Stimulated activated CD4-positive, alpha-beta T cell treated with anti-CD3 and anti-CD28 coated beads, Interleukin-12 subunit alpha, Interleukin-12 subunit beta, amount 100 ng/mL, for 48 hours (primary cell): ENCODE data around the gene SRBD1.

Experiments used
- DNase-seq, 3 donors: peaks; one replicate each; pipeline ENCODE4 v3.0.0-alpha.2; 2020; ENCODE audit warnings: low read depth in 2 of 3, low spot score in 1 of 3

Gene SRBD1

GRCh38 chr2:45602624-45603023 is 8.4 kb downstream of the SRBD1 start:
- DNase-seq: no peak

GRCh38 chr2:45598545-45598944 is 12.5 kb downstream of the SRBD1 start:
- DNase-seq: no peak

DNA sequence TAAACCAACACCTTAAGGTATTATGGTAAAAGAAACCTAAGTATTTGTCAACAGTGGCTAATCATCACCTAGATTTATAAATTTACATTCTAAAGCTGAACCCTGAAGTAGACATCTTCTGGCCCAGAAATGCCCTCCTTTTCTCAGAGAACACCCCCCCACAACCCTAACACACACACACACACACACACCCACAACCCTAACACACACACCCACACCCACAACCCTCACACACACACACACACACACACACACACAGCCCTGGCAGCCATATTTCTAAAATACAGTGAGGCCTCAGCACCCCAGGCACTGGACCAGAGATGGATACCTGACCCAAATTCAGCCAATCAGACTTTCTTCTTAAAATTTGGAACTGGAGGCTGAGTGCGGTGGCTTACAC is 14.3 kb downstream of the SRBD1 start:
- DNase-seq: no peak

DNA sequence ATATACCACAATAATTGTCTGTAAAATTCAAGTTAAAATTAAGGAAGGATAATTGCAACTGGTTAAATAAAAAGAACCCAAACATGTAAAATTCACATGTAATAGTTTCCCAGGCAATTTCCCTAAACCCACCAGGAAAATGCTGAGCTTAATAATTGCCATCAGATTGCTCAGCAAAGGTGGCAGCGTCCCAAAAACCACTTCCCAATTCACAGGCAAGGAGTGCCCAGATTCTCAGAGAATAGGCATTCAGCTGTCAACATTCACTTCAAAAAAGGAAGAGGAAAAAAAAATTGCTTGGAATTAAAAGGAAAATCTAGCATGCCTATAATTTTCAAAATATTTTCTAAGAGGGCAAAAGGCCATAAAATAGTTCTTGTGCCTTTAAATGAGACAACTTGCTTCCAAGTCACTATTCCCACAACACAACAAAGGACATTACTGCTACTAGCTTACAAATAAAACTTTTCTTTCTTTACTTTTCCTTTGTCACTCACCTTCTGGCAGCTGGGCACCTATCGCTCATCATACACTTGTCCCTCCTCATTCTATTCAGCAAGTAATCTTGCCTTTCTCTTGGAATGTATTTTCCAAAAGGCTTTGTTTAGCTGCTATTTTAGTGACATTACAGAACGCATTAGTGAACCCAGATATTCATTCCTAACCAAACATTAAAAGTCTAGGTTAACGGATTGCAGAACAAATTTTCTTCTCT is 15.2 kb downstream of the SRBD1 start:
- no peak for DNase-seq

- no peak for DNase-seq
Observed at GRCh38 chr2:45591073-45591472, 20.0 kb downstream of the SRBD1 start.

DNA sequence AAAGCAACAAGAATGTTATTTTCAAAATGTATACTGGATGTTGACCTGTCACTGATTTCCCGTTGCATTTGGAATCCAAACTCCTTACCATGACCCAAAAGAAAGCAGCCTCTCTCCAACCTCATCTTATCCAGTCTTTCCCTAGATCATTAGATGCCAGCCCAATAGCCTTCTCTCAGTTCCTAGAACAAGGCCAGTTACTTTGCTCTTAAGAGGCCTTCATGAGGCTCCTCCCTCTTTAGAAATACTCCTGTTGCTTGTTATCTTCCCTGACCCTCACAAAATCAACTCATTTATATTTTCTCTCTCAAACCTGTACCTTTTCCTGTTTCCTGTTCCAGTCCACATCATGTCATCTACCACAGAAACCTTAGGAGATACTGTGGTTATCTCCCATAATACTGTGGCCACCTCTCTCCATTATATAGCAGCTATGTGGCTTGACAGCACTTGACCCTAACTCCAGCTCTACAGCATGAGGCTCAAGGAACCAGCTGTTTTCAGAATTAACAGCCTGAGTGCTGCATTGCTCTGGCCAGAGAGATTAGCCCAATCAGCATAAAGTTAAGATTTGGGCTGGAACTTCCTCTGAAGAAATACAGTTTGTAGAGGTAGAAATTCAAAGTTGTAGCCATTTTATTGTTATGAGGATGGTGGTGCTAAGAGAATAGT is 22.8 kb downstream of the SRBD1 start:
- no peak for DNase-seq

- no peak for DNase-seq
Observed at GRCh38 chr2:45586600-45586999, 24.5 kb downstream of the SRBD1 start.

DNA sequence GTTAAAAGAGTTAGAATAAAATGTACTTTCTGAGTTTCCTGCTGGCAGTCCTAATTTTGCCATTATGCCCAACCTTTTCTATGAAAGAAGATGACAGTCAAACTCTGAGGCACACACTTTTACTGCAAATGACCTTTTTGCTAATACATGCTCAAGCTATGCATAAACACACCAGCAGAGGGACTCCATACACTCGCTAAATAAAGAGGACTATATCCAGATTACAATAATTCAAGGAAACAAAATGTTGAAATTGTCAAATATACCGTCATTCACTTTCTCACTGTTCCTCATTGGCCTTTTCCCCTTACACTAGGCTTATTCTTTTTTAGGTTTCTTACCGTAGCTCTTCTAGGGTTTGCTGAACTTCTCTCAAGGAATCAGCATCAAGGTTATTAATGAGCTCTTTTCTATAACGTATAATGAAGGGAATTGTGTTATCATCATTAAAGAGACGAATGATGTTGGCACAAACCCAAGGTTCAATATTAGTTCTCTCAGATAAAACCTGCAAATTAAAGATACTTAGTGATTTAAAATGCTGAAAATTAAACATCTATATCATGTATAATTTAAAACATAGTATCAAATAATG is 25.7 kb downstream of the SRBD1 start:
- no peak for DNase-seq

GRCh38 chr2:45583977-45584376 is 27.1 kb downstream of the SRBD1 start:
- no peak for DNase-seq

GRCh38 chr2:45582522-45582921 is 28.5 kb downstream of the SRBD1 start:
- no peak for DNase-seq

GRCh38 chr2:45578056-45578843 is 32.8 kb downstream of the SRBD1 start:
- no peak for DNase-seq

DNA sequence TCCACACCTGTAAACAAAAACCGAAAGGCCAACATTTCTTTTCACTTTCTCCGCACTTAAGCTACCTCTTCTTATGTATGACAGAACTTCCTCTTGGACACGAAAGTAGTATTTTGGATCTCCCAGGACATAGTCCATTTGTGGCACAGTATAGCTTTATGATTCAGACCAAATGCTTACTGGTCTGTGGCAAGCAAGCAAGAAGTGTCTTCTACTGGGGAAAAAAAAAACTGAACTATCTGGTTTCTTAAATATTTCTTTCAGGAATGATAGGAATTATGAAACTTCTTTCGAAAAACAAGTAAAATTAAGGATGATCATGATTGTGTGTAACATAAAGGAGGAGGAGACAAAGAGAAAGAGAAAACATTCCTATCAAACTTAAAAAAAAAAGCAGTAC is 33.6 kb downstream of the SRBD1 start:
- no peak for DNase-seq

GRCh38 chr2:45575881-45576280 is 35.2 kb downstream of the SRBD1 start:
- no peak for DNase-seq

DNA sequence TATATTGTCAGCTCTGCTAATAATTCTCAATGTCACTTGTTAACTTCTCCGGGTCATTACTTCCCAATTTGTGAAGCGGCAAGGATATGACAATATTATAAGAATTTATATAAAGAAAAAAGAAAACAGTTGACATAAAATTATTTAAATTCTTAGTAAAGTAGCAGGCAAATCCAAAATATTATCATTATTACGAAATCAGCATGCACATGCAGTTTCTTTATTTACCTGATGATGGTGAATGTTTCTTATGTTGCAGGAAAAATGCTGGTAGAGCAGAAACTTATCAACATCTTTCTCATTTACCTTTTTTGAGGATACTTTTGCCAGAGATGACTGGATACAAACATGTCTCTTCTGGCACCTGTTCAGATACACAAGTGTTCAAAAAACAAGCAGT is 38.1 kb downstream of the SRBD1 start:
- DNase-seq: no peak

GRCh38 chr2:45571940-45572339 is 39.1 kb downstream of the SRBD1 start:
- no peak for DNase-seq

DNA sequence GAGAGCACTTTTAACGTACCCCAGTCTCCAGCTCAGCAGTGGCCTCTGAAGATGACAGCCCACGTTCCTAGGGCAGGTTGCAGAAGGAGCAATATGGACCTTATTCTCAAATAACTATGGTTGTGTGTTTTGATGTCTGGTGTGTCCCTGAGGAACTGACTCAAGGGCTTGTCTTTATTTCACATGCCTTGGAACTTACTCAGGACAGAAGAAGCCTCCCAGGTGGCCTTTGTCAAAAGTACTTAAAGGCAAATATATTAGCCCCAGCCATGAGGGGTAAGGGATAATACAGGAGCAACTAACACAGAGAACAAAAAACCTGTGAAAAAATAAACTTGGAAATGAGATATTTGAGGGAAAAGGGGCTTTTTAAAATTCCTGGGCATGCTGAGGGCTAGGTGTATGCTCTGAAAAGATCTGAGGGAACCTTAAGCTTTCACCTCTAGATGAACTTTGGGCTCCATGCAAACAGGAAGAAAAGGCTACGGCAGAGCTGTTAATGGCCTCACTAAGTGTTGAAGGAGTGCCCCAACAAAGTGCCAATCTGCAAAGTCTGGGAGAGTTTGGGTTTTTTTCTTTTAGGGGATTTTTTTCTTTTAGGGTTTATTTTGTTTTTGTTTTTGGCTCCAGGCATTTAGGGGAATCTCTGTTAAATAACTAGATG is 40.3 kb downstream of the SRBD1 start:
- DNase-seq: no peak

- DNase-seq: no peak
Observed at GRCh38 chr2:45568935-45569334, 42.1 kb downstream of the SRBD1 start.

DNA sequence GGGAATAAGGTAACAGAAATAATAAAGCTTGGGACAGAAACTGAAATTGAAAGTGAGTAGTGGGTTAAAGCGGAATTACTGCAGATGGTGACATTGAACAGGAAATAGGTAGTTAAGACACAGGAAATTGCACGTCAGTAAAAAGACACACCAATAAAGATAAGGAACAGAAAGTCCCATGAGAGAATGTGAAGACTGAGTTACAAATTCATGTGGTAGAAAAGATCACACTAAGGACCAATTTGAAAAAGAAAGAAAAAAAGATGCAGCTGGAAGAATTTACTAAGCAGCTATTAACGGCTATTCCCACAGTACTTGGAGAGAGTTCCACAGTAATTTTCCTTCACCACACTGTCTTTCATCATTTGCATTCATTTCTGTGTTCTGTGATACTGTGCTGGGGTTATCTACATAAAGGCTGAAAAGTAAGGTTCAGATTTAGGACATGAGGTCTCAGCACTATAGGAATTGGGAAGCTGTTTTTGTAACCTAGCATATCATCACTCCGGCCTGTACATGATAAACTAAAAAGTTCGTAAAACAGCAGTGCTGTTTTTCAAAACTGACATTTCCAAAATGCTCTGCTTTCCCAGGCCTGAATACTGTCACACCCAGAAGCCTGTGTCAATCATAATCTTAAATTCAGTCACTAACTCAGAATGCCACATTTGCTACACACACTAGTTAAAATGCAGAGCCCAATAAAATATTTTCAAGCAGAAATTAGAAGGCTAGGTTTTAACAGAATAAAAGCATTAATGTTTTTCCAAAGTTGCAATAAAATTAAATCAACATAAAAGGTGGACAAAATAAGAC is 42.9 kb downstream of the SRBD1 start:
- DNase-seq: no peak

DNA sequence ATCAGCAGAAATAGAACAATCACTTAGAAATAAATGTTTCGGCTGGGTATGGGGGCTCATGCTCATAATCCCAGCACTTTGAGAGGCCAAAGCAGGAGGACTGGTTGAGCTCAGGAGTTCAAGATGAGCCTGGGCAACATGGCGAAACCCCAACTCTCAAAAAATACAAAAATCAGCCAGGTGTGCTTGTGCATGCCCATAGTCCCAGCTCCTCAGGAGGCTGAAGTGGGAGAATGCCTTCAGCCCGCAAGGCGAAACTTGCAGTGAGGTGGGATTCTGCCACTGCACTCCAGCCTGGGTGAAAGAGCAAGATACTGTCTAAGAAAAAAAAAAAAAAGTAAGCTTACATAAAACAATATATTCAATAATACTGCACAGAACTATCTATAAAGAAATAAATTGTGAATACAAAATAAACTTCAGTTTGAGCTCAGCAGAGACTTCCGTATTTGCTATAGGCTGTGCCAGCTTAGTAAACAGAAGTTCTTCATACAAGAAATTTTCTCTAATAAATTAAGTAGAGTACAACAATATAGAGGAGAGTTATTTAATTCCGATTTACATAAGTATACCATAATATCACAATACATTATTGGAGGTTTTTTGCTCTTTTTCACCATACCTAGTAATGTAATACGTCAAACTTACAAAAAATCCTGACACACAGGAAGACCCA is 43.6 kb downstream of the SRBD1 start:
- DNase-seq: no peak

DNA sequence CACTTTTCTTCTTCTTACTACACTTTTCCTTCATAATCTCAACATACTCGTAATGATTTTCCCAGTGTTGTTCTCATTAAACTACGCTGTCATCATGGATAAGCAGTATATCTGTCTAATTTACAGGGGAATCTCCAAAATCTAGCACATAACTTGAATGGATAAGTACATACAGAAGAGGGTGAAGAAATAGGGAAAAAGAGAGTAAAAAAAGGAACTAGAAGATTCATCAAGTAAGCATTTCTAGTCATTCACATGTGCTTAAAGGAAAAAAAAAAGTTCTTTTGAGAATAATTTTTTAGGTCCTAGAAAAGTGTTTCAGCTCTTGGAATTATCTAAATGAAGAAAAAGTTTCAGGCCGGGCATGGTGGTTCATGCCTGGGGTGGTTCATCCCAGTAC is 51.6 kb downstream of the SRBD1 start:
- no peak for DNase-seq
